Activated T-helper 2 cell treated with anti-CD3 and anti-CD28 coated beads, Interferon-gamma antibody, Interleukin-2, Interleukin-4, amounts not matched to agents 10 μg/mL and 5 μg/mL and 100 μg/mL, durations not matched to agents 14 hours and 24 hours and 36 hours (primary cell): Measurements from ENCODE around the gene MYO1A. TPM values are rescaled to one million over a fixed set of nuclear protein-coding genes. Genes with fewer than 3 reads are reported as not detected.
"Not testable (repeated sequence)": the region's sequence is repeated elsewhere in the genome, so short reads cannot be mapped to it uniquely, and the experiment has no call there.

Source experiments
- DNase-seq: peaks from one replicate; pipeline ENCODE4 v3.0.0; 2021; ENCODE audit warnings: low spot score
- H3K27ac Mint-ChIP-seq: one replicate; pipeline ENCODE4 v1.8.0; 2021; ENCODE audit warnings: mixed read lengths
- H3K27me3 Mint-ChIP-seq: one replicate; pipeline ENCODE4 v1.8.0; 2021; ENCODE audit warnings: low read depth, mixed read lengths
- H3K36me3 Mint-ChIP-seq: one replicate; pipeline ENCODE4 v1.8.0; 2021; ENCODE audit warnings: low read depth, mixed read lengths
- H3K4me1 Mint-ChIP-seq: one replicate; pipeline ENCODE4 v1.8.0; 2021; ENCODE audit warnings: low read depth, mixed read lengths
- H3K4me3 Mint-ChIP-seq: one replicate; pipeline ENCODE4 v1.8.0; 2021; ENCODE audit warnings: low read depth, mild to moderate bottlenecking, moderate library complexity, mixed read lengths
- H3K9me3 Mint-ChIP-seq: one replicate; pipeline ENCODE4 v1.8.0; 2021; ENCODE audit warnings: mixed read lengths
- intact Hi-C: fragments of 100-400 bp; cut with micrococcal nuclease; formaldehyde crosslinking; loops from one replicate; pipeline ENCODE4 v1.15.1; 2023
- total RNA-seq: library from RNA; stranded (reverse); gene quantifications from 2 replicates; pipeline ENCODE4 v1.2.3, GENCODE V29; 2022

The MYO1A gene
- total RNA-seq, 1 donor from 2014 or later, result 4.2 TPM

DNA sequence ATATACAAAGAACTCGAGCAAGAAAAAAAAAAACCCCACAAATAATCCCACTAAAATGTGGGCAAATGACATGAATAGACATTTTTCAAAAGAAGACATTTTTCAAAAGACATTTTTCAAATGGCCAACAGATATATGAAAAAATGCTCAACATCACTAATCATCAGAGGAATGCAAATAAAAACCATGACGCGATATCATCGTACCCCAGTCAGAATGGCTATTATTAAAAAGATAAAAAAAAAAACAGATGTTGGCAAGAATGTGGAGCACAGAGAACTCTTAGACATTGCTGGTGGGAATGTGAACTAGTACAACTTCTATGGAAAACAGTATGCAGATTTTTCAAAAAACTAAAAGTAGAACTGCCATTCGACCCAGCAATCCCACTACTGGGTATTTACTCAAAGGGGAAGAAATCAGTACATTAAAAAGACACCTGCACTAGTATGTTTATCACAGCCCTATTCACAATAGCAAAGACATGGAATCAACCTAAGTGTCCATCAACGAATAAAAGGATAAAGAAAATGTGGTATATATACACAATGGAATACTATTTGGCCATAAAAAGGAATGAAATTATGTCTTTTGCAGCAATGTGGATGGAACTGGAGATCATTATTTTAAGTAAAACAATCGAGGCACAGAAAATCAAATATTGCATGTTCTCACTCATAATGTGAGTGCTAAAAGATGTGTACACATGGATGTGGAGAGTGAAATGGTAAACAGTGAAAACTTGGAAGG, 59.9 kb downstream of the MYO1A start:
- peaks cover 12% of the 10 kb centered on the region for H3K4me1 Mint-ChIP-seq
- peaks cover 6% of the 10 kb centered on the region for H3K27me3 Mint-ChIP-seq
- H3K36me3 Mint-ChIP-seq, result no peaks in the 10 kb centered on the region
- H3K27ac Mint-ChIP-seq, result no peak overlapping the region
- intact Hi-C loops, result loop anchor here (5.0 kb wide), 1 partner anchor 153 kb away; no protein-coding TSS in a partner anchor
- no peaks in the 10 kb centered on the region for H3K9me3 Mint-ChIP-seq
- no peak overlapping the region for H3K4me3 Mint-ChIP-seq
- no peak for DNase-seq

DNA sequence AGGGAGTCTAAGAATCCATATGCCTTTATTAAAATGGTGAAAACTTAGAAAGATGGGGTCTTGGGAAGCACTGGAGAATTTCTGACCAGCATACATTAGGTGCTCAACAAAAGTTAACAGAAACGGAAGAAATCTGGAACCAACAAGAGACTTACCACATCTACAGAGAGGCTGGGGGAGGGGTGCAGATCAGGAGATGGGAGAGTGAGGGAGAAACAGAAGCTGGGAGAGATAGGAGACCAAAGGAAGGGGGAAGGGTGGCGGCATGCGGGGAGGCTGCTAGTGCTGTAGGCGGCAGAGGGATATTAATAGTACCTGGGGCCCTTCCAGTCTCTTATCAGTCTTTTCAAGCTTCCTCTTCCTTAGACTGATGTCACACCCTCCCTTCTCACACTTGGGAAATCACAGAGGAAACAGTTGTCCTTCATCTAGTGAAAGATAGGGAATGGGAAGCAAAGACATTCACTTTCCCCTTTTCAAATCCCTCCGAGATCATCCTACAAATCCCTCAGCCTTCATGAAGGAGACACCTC, 61.7 kb downstream of the MYO1A start:
- H3K27me3 Mint-ChIP-seq, result peaks cover 6% of the 10 kb centered on the region
- H3K36me3 Mint-ChIP-seq, result no peaks in the 10 kb centered on the region
- intact Hi-C loops, result loop anchor here (5.0 kb wide), 1 partner anchor 151 kb away; no protein-coding TSS in a partner anchor
- no peaks in the 10 kb centered on the region for H3K9me3 Mint-ChIP-seq
- H3K4me3 Mint-ChIP-seq, result no peak overlapping the region
- H3K4me1 Mint-ChIP-seq, result peaks cover 12% of the 10 kb centered on the region
- no peak for DNase-seq
- no peak overlapping the region for H3K27ac Mint-ChIP-seq

DNA sequence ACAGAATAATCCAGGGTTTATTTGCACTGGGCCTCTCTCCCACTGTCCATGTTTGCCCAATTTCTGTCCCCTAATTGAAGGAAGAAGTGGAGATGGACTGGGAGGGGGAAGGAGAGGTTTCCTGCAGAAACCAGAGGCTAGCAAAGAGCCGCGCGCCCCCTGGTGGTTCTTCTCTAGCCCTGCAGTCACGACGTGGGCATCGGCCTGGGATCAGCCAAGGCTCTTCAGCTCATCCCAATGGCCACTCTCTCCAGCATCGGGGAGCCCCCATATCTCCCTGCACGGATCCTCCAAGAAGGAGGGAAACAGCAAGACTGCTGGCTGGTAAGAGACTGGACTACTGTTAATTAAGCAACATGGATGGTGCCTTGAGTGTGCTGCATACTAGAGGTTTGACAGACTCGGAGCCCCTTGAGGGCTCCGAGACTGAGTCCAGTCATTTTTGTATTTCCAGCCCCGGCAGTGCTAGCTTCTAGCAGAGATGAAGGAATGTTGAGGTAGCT, 62.3 kb downstream of the MYO1A start:
- Mint-ChIP-seq H3K4me1 (peaks cover 12% of the 10 kb centered on the region), H3K27ac (no peak overlapping the region), H3K9me3 (no peaks in the 10 kb centered on the region), H3K27me3 (peaks cover 6% of the 10 kb centered on the region), H3K36me3 (no peaks in the 10 kb centered on the region), H3K4me3 (no peak overlapping the region)
- intact Hi-C loops, result loop anchor here (1.0 to 5.0 kb wide), 2 partner anchors 150 to 230 kb away; no protein-coding TSS in a partner anchor
- DNase-seq, result peak; percentile 59

DNA sequence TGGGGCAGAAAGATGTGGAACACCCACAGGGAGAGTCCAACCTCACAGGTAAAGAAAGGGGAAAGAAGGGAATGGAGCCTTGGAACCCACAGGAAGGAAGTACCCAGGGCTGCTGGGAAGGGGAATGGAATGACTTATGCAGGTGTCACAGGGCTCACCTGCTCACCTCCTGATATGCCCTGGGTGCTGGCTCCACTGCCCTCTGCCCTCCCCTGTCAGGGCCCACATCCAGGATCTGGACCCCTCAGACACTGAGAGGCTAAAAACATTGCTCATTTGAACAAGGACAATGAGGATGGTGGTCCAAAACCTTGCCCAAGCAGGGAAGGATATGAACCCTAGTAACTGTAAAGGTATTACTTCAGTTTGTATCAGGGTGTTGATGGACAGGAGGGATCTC, 62.9 kb downstream of the MYO1A start:
- no peak overlapping the region for H3K4me3 Mint-ChIP-seq
- no peak for DNase-seq
- intact Hi-C loops, result loop anchor here (1.0 to 5.0 kb wide), 2 partner anchors 150 to 230 kb away; no protein-coding TSS in a partner anchor
- H3K4me1 Mint-ChIP-seq, result peaks cover 12% of the 10 kb centered on the region
- H3K9me3 Mint-ChIP-seq, result no peaks in the 10 kb centered on the region
- no peak overlapping the region for H3K27ac Mint-ChIP-seq
- no peaks in the 10 kb centered on the region for H3K36me3 Mint-ChIP-seq
- peaks cover 6% of the 10 kb centered on the region for H3K27me3 Mint-ChIP-seq

DNA sequence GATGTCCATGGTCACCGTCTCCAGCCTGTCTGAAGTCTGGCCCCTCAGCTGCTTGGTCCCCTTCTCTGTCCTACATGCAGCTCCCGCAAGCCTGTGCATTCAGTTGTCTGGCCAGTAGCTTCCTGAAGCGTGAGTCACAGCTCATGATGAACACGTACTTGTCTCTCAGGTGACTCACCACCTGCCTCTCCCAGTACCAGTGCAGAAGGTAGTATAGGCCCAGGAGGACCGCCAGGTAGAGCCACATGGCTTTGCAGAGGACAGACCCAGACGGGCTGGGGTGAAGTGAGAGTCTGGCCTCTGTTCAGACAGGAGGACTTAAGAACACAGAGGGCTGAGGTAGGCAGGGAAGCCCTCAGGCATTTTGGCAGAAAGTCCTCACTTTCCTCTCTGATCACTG, 64.2 kb downstream of the MYO1A start:
- not testable (repeated sequence) for H3K27me3 Mint-ChIP-seq, H3K27ac Mint-ChIP-seq, H3K36me3 Mint-ChIP-seq, H3K9me3 Mint-ChIP-seq, DNase-seq, H3K4me1 Mint-ChIP-seq, H3K4me3 Mint-ChIP-seq
- intact Hi-C loops, result loop anchor here (5.0 kb wide), 1 partner anchor 148 kb away; no protein-coding TSS in a partner anchor

DNA sequence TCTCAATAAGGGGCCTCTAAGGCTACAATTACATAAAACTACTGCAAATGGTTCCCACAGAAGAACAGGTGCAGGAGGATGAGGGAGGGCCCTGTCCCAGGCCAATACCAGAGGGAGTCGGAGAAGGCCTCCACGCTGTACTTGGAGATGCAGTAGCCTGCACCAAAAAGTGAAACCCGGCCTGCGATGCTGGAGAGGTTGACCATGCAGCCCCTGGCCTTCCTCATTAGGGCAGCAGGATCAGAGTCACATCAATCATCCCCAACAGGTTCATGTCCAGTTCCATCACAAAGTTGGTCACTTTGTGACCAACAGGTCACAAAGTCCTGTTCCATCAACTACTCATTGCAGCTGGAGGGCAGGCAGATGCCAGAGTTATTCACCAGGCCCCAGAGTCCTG, 66.5 kb downstream of the MYO1A start:
- H3K4me1 Mint-ChIP-seq, result peaks cover 4% of the 10 kb centered on the region
- H3K27ac Mint-ChIP-seq, result no peak overlapping the region
- no peak for DNase-seq
- intact Hi-C loops, result no loop called here
- H3K27me3 Mint-ChIP-seq, result peaks cover 1% of the 10 kb centered on the region
- no peak overlapping the region for H3K4me3 Mint-ChIP-seq
- H3K9me3 Mint-ChIP-seq, result no peaks in the 10 kb centered on the region
- no peaks in the 10 kb centered on the region for H3K36me3 Mint-ChIP-seq

DNA sequence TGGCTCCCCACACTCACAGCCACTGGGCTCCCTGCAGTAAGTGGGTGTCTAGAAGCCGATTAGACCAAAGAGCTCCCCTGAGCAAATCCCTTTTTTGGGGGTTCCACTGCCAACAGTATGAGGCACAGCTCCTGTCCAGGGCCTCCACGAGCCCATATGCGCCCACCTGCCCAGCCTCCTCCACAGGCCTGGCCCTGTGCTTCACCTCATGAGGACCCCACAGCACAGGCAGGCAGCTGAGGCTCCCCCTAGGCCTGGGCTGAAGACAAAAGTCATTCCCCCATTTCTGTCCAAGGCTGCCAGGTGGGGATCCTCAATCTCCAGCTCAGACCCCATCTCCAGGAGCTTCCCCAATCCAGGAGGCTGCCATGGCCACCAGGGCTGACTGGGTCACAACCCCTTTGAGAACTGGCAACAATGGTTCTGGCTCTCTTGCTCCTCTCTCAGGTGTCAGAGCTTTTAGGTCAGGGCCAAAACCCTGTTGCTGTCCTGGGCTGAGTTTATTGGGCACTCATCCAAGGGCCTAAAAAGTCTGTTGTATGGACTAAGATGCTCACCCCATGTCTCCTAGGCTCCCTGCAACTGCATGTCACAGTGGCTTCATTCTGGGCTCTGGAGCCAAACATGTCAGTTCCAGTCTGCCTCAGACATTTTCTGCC, 67.2 kb downstream of the MYO1A start:
- DNase-seq, intact Hi-C loops, H3K4me3 Mint-ChIP-seq, H3K9me3 Mint-ChIP-seq, H3K27ac Mint-ChIP-seq, H3K4me1 Mint-ChIP-seq, H3K27me3 Mint-ChIP-seq, H3K36me3 Mint-ChIP-seq: not testable (repeated sequence)

DNA sequence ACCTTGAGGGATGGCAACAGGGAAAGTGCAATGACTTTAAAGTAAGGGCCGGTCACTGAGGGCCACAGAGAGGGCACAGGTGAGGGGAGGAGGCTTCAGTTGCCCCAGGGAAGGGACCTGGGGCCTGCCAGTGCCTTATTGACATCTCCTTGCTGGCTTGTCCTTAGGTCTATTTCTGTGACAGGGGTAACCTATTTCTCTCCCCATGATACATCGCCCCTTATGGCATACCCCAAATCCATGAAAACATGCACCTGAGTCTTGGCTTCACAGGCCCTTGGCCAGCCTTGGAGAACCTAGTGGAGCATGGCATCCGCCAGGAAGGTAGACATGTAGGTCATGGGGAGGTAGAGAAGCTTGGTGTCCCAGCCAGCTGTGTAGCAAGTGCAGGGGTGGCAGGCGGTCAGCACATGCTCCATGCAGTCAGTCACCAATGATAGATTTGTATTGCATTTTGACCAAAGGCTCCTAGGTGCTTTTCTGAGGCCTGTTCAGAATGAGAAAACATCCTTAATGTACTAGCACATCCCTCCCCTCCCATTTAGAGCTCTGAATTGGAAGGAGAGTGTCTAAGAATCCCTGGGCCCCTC, 68.9 kb downstream of the MYO1A start:
- Mint-ChIP-seq H3K27me3 (no peaks in the 10 kb centered on the region), H3K27ac (no peak overlapping the region), H3K9me3 (no peaks in the 10 kb centered on the region), H3K4me1 (no peaks in the 10 kb centered on the region), H3K4me3 (no peak overlapping the region), H3K36me3 (no peaks in the 10 kb centered on the region)
- DNase-seq, result no peak
- intact Hi-C loops, result no loop called here

DNA sequence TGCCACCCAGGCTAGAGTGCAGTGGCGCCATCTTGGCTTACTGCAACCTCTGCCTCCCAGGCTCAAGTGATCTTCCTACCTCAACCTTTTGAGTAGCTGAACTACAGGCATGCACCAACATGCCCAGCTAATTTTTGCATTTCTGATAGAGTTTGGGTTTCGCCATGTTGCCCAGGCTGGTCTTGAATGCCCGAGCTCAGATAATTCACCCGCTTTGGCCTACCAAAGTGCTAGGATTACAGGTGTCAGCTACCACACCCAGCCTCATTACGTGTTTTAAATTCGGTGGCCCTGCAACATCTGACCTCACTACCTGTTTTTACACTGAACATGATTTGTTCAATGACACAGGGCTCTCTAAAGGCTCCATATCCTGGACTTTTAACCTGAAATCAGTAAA, 69.7 kb downstream of the MYO1A start:
- intact Hi-C loops, result no loop called here
- no peaks in the 10 kb centered on the region for H3K9me3 Mint-ChIP-seq
- no peaks in the 10 kb centered on the region for H3K27me3 Mint-ChIP-seq
- no peaks in the 10 kb centered on the region for H3K36me3 Mint-ChIP-seq
- no peak for DNase-seq
- no peak overlapping the region for H3K4me3 Mint-ChIP-seq
- no peak overlapping the region for H3K27ac Mint-ChIP-seq
- no peaks in the 10 kb centered on the region for H3K4me1 Mint-ChIP-seq

DNA sequence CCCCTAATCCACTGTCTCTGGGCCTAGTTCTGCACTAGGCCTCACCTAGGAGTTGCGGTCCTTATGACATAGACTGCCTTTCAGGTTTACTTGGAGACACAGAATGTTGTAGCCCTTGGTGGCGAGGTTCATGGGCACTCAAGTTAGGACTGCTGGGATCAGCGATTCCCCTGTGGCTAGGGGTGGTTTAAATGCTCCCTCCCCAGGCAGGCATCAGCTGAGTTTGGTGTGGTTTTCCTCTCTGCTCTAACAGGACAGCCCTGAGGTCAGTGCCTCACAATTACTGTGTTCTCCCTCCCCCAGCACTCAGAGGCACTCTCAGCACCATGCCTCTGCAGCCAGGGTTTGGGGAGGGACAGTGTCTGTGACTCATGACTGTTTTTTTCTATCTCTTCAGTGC, 70.3 kb downstream of the MYO1A start:
- H3K36me3 Mint-ChIP-seq, result no peaks in the 10 kb centered on the region
- H3K4me3 Mint-ChIP-seq, result no peak overlapping the region
- H3K27ac Mint-ChIP-seq, result no peak overlapping the region
- intact Hi-C loops, result no loop called here
- no peaks in the 10 kb centered on the region for H3K4me1 Mint-ChIP-seq
- no peaks in the 10 kb centered on the region for H3K9me3 Mint-ChIP-seq
- no peaks in the 10 kb centered on the region for H3K27me3 Mint-ChIP-seq
- no peak for DNase-seq
